Cerebellar nuclear complex (tissue), 1 donor: ENCODE measurements around the gene RELL1.

Source experiments
- DNase-seq, 2 experiments: peaks; one replicate each; lab custom pipeline; 2025; lab: John Stamatoyannopoulos, UW

The RELL1 gene

DNA sequence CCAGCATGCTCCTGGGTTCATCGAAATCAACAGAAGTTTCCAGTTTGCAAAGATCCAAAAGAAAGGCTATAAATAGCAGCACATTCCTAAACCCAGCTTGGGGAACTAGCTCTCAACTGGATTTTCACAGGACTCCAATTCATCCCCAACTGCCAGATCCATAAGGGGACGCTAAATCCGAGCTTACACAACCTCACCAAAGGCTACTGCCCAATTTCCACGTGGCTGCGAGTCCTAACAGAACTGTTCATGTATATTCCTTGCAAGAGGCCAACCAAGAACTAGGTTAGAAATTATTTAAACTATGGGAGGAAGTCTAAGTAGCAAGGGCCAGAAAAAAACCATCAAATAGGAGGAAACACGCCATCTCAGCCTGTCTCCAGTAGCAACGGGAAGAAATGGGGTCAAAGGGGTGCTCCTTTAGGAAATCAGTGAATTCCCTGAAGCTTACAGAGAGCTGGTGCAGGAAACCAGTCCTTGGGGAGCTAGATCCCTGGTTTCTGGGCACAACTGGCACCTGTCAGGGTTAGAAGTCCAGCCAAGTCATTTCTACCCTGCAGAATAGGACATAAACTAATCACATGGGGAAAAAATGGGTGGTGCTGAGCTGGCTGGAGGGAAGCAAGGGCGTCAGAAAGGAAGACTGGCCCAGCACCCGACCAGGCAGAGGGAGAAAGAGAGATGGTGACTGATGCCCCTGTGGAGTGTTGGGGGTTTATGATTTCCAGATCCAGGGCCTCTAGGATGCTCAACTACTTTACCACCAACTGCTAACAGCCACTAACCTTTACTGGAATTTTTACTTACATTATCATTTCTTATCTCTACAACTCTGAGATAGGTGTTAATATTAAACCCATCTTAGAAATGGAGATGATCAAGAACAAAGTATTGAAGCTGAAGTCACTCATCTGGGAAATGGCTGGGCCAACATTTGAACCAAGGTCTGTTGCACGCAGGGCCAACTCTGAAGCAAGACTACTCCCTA lies 20.5 kb downstream of the RELL1 start:
- DNase-seq = no peak

DNA sequence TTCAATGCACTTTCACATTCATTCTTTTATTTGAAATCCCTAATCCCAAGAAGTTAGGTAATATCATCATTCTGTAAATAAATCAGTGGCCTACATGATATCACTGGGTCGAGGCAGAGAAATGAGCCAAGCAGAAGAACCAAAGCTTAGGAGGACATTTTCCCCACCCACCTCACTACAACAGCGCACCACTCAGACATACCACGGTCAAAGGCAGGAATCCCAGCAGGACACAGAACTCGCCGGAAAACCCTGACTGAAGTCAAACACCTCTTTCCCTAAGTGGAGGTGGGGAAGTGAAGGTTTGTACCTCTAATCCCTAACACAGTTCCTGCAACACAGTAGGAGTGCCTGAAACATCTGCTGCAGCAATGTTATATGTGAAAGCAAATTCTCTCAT lies 21.5 kb downstream of the RELL1 start:
- DNase-seq = no peak

DNA sequence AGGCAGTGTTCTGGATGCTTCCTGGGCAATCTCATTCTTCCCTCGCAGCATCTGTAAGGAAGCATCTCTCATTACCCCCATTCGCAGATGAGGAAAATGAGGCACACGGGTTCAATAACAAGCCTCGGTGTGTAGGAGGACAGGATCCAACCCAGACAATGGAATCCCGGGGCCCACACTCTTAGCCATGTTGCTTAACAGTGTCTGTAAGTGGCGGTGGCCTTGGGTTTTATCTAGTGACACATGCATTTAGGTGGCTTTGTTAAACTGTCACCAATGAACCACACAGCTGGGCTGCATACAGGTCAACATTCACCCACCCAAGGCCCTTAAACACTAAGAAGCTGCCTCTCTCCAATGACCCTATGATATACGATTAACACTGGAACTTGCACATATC lies 22.6 kb downstream of the RELL1 start:
- no peak for DNase-seq

DNA sequence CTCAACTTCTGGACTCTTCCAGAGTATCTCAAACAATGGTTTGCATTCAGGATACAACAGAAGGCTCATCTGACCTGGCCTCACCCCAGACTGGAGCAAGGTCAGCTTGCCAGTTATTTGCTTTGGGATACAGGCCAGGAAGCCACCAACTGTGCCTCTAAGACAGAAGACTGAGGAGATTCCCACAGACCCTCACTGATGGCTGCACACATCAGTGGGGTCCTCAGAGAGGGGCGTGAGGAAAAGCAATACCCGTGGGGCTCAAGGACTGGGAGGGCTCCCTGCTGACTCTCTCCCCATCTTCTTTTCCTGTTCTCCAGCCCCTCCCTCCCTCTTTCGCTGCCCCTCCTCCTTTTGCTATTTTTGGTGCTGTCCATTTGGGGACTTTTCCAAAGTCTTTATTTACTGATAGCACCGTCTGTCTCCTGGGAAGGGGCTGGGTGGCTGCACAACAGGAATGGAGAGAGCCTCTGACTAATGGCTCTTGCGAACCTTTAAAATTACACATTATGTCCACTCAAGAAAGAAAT lies 23.2 kb downstream of the RELL1 start:
- DNase-seq = no peak

- no peak for DNase-seq
Observed at GRCh38 chr4:37662251-37662650, 23.9 kb downstream of the RELL1 start.

- DNase-seq = no peak
Observed at GRCh38 chr4:37661772-37662171, 24.4 kb downstream of the RELL1 start.

GRCh38 chr4:37659696-37660095 lies 26.5 kb downstream of the RELL1 start:
- DNase-seq = no peak

GRCh38 chr4:37656649-37657048 lies 29.5 kb downstream of the RELL1 start:
- no peak for DNase-seq

DNA sequence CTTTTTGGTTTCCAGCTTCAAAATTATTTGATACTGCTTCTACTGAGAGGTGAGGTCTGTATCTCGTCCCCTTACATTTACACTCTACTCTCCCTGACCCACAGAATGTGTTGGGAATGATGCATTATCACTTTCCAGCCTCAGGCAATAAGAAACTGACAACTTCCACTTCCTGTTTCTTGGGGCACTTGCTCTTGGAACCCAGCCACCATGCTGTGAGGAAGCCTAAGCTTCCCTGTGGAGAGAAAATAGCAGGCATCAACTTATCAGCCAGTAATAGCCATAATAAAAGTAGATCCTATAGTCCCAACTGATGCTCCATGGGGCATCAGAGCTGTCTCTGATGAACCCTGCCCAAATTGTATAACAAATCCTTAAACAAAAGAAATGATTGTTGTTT lies 32.6 kb downstream of the RELL1 start:
- no peak for DNase-seq

- no peak for DNase-seq
Observed at GRCh38 chr4:37652747-37653527, 33.2 kb downstream of the RELL1 start.

- DNase-seq = no peak
Observed at GRCh38 chr4:37651781-37652377, 34.3 kb downstream of the RELL1 start.

DNA sequence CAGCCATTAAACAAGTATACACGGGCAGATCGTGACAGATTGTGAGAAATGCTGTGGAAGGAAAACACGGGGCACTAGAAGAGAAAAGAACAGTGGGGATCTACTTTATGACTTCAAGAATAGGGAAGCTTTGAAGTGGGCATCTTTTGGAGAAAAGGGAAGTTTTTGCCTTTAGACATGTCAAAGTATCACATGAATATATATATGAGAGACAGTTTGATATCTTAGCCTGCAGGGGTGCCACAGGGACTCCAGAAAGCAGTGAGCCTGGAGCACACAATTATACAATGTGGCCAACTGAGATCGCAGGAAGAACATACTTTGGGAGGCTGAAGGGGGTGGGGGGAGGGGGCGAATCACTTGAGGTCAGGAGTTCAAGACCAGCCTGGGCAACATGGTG lies 35.7 kb downstream of the RELL1 start:
- DNase-seq = no peak

- no peak for DNase-seq
Observed at GRCh38 chr4:37649268-37649667, 36.9 kb downstream of the RELL1 start.

DNA sequence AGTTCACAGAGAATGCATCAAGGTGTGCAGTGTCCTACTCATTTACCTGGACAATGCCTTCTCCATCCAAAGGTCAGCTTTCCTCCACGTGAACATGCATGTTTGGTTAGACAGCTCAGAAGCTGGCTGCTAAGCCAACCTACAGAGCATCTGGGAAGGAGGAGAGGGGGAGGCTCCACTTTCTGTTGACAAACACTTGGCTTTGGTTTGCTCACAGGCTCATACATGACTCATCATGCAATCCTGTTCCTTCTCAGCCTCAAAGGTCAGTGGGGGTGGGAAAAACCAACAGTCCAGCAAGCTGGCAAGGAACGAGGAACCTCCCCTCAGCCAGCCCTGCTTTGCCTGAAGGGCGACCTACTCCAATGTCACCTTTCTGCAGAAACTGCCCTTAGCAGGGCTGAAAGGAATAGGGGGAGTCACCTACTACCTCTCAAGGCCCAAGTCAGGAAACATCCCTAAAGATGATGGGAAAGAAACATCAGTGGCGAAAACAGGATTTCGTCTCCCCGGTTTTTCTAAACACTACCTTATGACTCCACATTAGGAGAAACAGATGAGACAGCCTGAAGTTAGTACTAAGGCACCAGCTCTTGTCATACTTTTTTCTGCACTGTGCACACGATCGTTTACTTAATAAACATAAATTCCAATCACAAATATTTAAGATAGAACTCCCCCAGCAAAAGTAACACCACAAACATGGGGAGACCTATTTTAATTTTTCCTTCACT lies 37.9 kb downstream of the RELL1 start:
- DNase-seq = no peak

- DNase-seq = no peak
Observed at GRCh38 chr4:37646247-37646646, 39.9 kb downstream of the RELL1 start.

DNA sequence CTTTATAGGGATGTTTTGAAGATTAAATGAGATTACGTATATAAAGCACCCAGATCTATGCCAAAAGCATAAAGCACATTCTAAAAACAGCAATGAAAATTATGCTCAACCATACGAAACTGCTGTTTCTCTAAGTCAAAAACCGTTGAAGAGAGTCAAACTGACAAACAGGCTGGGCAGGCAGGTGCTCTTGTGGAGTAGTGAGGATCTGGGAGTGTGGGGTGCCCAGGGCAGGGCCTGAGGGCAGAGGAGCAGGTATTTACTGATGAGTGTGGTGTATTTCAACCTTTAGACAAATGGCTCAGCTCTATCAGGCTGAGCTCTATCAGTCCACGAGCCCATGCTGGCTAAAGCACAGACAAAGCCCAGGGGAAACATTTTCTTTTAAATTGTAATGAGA lies 40.4 kb downstream of the RELL1 start:
- DNase-seq = no peak

DNA sequence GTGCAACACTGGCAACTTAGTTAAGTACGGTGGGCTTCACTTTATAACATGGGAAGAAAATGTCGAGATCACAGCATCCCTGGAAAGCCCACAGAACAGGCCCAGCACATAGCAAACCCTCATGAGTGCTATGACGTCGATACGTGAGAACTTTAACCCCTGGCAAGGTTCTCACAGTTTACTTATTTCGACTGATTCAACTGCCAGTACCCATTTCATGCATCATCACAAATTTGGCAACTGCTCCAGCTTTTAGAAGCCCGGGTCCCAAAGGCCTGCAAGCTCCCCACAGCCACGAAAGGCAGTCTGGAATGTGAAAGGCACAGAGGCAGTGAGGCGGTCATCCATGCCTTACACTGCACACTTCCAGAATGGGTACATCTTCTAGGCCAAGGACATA lies 41.2 kb downstream of the RELL1 start:
- DNase-seq = no peak

DNA sequence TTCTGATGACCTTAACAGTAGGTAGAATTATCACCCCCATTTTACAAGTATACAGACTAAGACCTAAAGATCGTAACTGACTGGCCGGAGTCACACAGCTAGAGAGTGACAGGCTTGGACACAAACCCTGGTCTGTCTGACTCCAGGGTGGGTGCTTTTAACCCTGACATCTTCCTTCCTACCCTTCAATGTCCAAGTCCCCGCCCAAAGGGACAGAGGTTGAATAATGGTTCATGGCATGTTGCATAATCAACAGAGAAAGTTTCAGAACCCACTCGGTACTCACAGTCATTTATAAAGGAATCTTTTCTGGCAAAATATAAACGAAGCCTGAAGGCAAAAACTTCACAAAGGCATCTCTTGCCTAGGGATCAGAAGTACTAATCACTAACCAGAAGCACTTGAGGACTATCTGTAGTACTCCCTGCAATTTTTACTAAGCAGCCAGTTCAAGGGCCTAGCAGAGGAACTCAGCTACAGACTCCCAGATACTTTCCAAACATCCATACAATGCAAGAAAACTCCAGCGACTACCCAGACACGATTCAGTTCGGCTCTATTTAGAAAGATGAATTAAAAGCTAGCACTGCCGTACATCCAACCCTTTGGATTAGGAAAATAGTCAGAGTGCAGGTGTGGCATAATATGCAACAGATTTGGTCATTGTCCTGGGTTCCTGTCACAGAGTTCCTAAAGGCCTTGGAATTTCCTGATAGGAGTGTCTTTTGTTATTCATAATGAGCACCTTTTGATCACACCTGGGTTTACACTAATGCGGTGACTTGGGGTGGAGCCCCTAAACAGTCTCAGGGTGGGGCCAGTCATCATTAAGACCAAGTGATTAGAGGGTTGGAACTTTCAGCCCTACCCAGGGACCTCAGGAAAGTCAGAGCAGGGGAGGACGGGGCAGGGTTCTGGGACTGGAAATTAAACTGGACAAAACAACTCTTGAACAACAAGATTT lies 44.0 kb downstream of the RELL1 start:
- DNase-seq = no peak

- no peak for DNase-seq
Observed at GRCh38 chr4:37641352-37641751, 44.8 kb downstream of the RELL1 start.

GRCh38 chr4:37639551-37640285 lies 46.5 kb downstream of the RELL1 start:
- no peak for DNase-seq
